Upper lobe of left lung (tissue), 6 donors: ENCODE results near the gene PARVG. TPM values are rescaled to one million over a fixed set of nuclear protein-coding genes. Genes with fewer than 3 reads are reported as not detected.

Experiments used
- ATAC-seq, 2 donors: fragments of 200-7000 bp; cut with Tn5 transposase; one replicate each; pipeline ENCODE4 v1.9.1; 2022; ENCODE audit warnings: mild to moderate bottlenecking in 2 of 2, moderate library complexity in 2 of 2; ENCODE audit not compliant: low FRiP score in 2 of 2
- DNase-seq, 2 donors: peaks; one replicate each; pipeline ENCODE4 v3.0.0-alpha.2; 2019 to 2020
- H3K27ac ChIP-seq, 4 donors: fragments of 200-600 bp; sonication (generic); one replicate each; pipeline ENCODE4 v1.5.1; 2016 to 2019
- H3K27me3 ChIP-seq, 4 donors: fragments of 200-600 bp; sonication (generic); one replicate each; pipeline ENCODE4 v1.5.1; 2017 to 2019
- H3K36me3 ChIP-seq, 4 donors: fragments of 200-600 bp; sonication (generic); one replicate each; pipeline ENCODE4 v1.5.1; 2016 to 2019
- H3K4me1 ChIP-seq, 4 donors: fragments of 200-600 bp; sonication (generic); one replicate each; pipeline ENCODE4 v1.5.1; 2018 to 2019
- H3K4me3 ChIP-seq, 4 donors: fragments of 200-600 bp; sonication (generic); one replicate each; pipeline ENCODE4 v1.5.1; 2017 to 2019; ENCODE audit warnings: mild to moderate bottlenecking in 2 of 4, moderate library complexity in 1 of 4
- H3K9me3 ChIP-seq, 4 donors: fragments of 200-600 bp; sonication (generic); one replicate each; pipeline ENCODE4 v1.5.1; 2018 to 2019
- CTCF ChIP-seq, 6 experiments: fragments of 450-650 bp in 4 of 6; fragments of 200-600 bp in 2 of 6; sonication (generic) in 2 of 6; IDR thresholded peaks; one replicate each; pipeline ENCODE4 v1.5.1; 2016 to 2019; ENCODE audit warnings: antibody characterized with exemption in 6 of 6
- EP300 ChIP-seq, 4 donors: sonication (generic); formaldehyde crosslinking; IDR thresholded peaks; one replicate each; pipeline ENCODE4 v1.5.1; 2017; ENCODE audit warnings: antibody characterized with exemption in 4 of 4, control low read depth in 2 of 4
- POLR2A ChIP-seq, 4 donors: fragments of 450-650 bp; IDR thresholded peaks; one replicate each; pipeline ENCODE4 v1.5.1; 2016 to 2017; ENCODE audit warnings: antibody characterized with exemption in 4 of 4, mild to moderate bottlenecking in 2 of 4
- POLR2AphosphoS5 ChIP-seq, 2 donors: sonication (generic); formaldehyde crosslinking; IDR thresholded peaks; one replicate each; pipeline ENCODE4 v1.5.1; 2017; ENCODE audit warnings: antibody characterized with exemption in 2 of 2
- WGBS, 2 donors: methylation state at CpG; one replicate each; pipeline ENCODE4 v1.1.5; 2017 to 2018; 5-methylcytosine and 5-hydroxymethylcytosine counted together
- total RNA-seq, 6 donors: library from RNA; depleted of rRNA in 4 of 6; stranded (reverse); fragments of >200 nt in 4 of 6; gene quantifications; one replicate each; pipeline versions ENCODE4 v1.1.0 to v1.2.1, GENCODE V29; 2016 to 2021
- donor health status: DM: no; HTN: no; CAD: no; lungs with moderate emphysema.
- donor health status: DM: no; HTN: yes; CAD: no; lungs with severe emphysema.

PARVG gene
- total RNA-seq, 6 donors from 2014 or later: 42.4 to 315 (median 82.4) TPM

- Histone ChIP-seq H3K27me3 (no peaks in the 10 kb centered on the region), H3K4me1 (peaks cover 0 to 5% (median 1%) of the 10 kb centered on the region in 4 donors), H3K27ac (no peak overlapping the region), H3K36me3 (no peaks in the 10 kb centered on the region), H3K4me3 (no peak overlapping the region), H3K9me3 (peaks cover 0 to 6% (median 1%) of the 10 kb centered on the region in 4 donors)
- DNase-seq (no peak), ATAC-seq (no peak)
- 81% methylated on average over 7 of the region's 8 CpGs; no CpG with 5 or more reads in 1 of the 2 donors for WGBS, 2 donors
- no peak for TF ChIP-seq EP300 (IDR thresholded peaks at IDR 0.05)
Measured at GRCh38 chr22:44206696-44207095, 26.0 kb downstream of the PARVG start.

- DNase-seq (no peak), ATAC-seq (no peak)
- Histone ChIP-seq H3K36me3 (no peaks in the 10 kb centered on the region), H3K4me3 (no peak overlapping the region), H3K27me3 (no peaks in the 10 kb centered on the region), H3K4me1 (peaks cover under 1 to 9% (median 7%) of the 10 kb centered on the region in 4 donors), H3K27ac (no peak overlapping the region), H3K9me3 (peaks cover 0 to 6% (median 1%) of the 10 kb centered on the region in 4 donors)
- TF ChIP-seq EP300 (IDR thresholded peaks at IDR 0.05) (no peak), POLR2A (IDR thresholded peaks at IDR 0.05) (no peak), POLR2AphosphoS5 (IDR thresholded peaks at IDR 0.05) (no peak), CTCF (IDR thresholded peaks at IDR 0.05) (no peak)
- 83 to 96% methylated on average over 7 to 9 of the region's 16 CpGs for WGBS, 2 donors
Measured at GRCh38 chr22:44207173-44207980, 26.7 kb downstream of the PARVG start.

- DNase-seq (no peak), ATAC-seq (no peak)
- Histone ChIP-seq H3K4me1 (peaks cover 4 to 12% (median 9%) of the 10 kb centered on the region in 4 donors), H3K27ac (no peak overlapping the region), H3K36me3 (no peaks in the 10 kb centered on the region), H3K9me3 (peaks cover 0 to 6% (median 1%) of the 10 kb centered on the region in 4 donors), H3K4me3 (no peak overlapping the region), H3K27me3 (no peaks in the 10 kb centered on the region)
- 91% methylated on average over 4 of the region's 4 CpGs for WGBS, 2 donors
- TF ChIP-seq CTCF (IDR thresholded peaks at IDR 0.05) (no peak), EP300 (IDR thresholded peaks at IDR 0.05) (no peak)
Measured at GRCh38 chr22:44207981-44208317, 27.2 kb downstream of the PARVG start.

- H3K9me3 ChIP-seq: peaks cover 0 to 6% (median 1%) of the 10 kb centered on the region in 4 donors
- no peak overlapping the region for H3K27ac ChIP-seq
- H3K4me3 ChIP-seq: no peak overlapping the region
- no peaks in the 10 kb centered on the region for H3K27me3 ChIP-seq
- TF ChIP-seq CTCF (IDR thresholded peaks at IDR 0.05) (no peak), POLR2AphosphoS5 (IDR thresholded peaks at IDR 0.05) (no peak), POLR2A (IDR thresholded peaks at IDR 0.05) (no peak), EP300 (IDR thresholded peaks at IDR 0.05) (no peak)
- H3K36me3 ChIP-seq: no peaks in the 10 kb centered on the region
- peaks cover 4 to 12% (median 9%) of the 10 kb centered on the region in 4 donors for H3K4me1 ChIP-seq
- WGBS, 2 donors: 88 to 93% methylated on average over 3 of the region's 3 CpGs
- no peak for ATAC-seq
- DNase-seq: no peak
Measured at GRCh38 chr22:44209343-44209742, 28.6 kb downstream of the PARVG start.

- Histone ChIP-seq H3K36me3 (no peaks in the 10 kb centered on the region), H3K27me3 (no peaks in the 10 kb centered on the region), H3K27ac (no peak overlapping the region), H3K4me3 (no peak overlapping the region), H3K4me1 (peaks cover 4 to 12% (median 9%) of the 10 kb centered on the region in 4 donors), H3K9me3 (peaks cover 0 to 11% (median 1%) of the 10 kb centered on the region in 4 donors)
- WGBS, 2 donors: 79 to 83% methylated on average over 4 of the region's 4 CpGs
- peak in 1 of 2 donors; percentile 25 for DNase-seq
- TF ChIP-seq CTCF (IDR thresholded peaks at IDR 0.05): no peak
- no peak for TF ChIP-seq POLR2A (IDR thresholded peaks at IDR 0.05)
- TF ChIP-seq POLR2AphosphoS5 (IDR thresholded peaks at IDR 0.05): no peak
- no peak for TF ChIP-seq EP300 (IDR thresholded peaks at IDR 0.05)
- no peak for ATAC-seq
Measured at GRCh38 chr22:44210722-44211121, 30.0 kb downstream of the PARVG start.
